Transverse colon (tissue), 4 donors: ENCODE data around the gene AQP7. TPM values are rescaled to one million over a fixed set of nuclear protein-coding genes. Genes with fewer than 3 reads are reported as not detected.
A peak's percentile ranks its signal among the peaks of the same experiment; 100 is the strongest.

Experiments used
- DNase-seq: peaks from one replicate; pipeline ENCODE4 v3.0.0-alpha.2; 2019
- H3K27ac ChIP-seq, 4 donors: fragments of 200-600 bp; sonication (generic); 2 replicates each; pipeline ENCODE4 v1.5.1; 2016 to 2018; ENCODE audit warnings: inconsistent platforms in 4 of 4
- H3K27me3 ChIP-seq: fragments of 200-600 bp; sonication (generic); 2 replicates; pipeline ENCODE4 v1.5.1; 2017; ENCODE audit warnings: inconsistent platforms
- H3K36me3 ChIP-seq, 4 donors: fragments of 200-600 bp; sonication (generic); 2 replicates each; pipeline ENCODE4 v1.5.1; 2017 to 2019; ENCODE audit warnings: inconsistent platforms in 4 of 4
- H3K4me1 ChIP-seq, 4 donors: fragments of 200-600 bp; sonication (generic); 2 replicates each; pipeline ENCODE4 v1.5.1; 2017 to 2020; ENCODE audit warnings: inconsistent platforms in 4 of 4
- H3K4me3 ChIP-seq, 4 donors: fragments of 200-600 bp; sonication (generic); 1 replicate in 1 of 4; 2 replicates in 3 of 4; pipeline versions ENCODE4 v1.5.1 to v1.6.1; 2017 to 2019; ENCODE audit warnings: inconsistent platforms in 4 of 4
- H3K9me3 ChIP-seq, 2 donors: fragments of 200-600 bp; sonication (generic); 2 replicates each; pipeline ENCODE4 v1.5.1; 2017 to 2019; ENCODE audit warnings: inconsistent platforms in 2 of 2
- EP300 ChIP-seq: sonication (generic); formaldehyde crosslinking; IDR thresholded peaks from one replicate; pipeline ENCODE4 v1.6.1; 2017; ENCODE audit warnings: antibody characterized with exemption, low read depth
- POLR2A ChIP-seq: fragments of 450-650 bp; IDR thresholded peaks from one replicate; pipeline ENCODE4 v1.6.1; 2016; ENCODE audit warnings: antibody characterized with exemption, mild to moderate bottlenecking, moderate library complexity
- POLR2AphosphoS5 ChIP-seq, 3 donors: sonication (generic); formaldehyde crosslinking; IDR thresholded peaks; one replicate each; pipeline ENCODE4 v1.6.1; 2016; ENCODE audit warnings: antibody characterized with exemption in 3 of 3
- WGBS, 2 donors: methylation state at CpG; one replicate each; pipeline ENCODE4 v1.1.5; 2018; ENCODE audit warnings: low coverage in 1 of 2; 5-methylcytosine and 5-hydroxymethylcytosine counted together
- in situ Hi-C, 4 donors: fragments of 200-750 bp; cut with MboI; loops; one replicate each; pipeline versions ENCODE4 v1.15.0 to v1.15.1; 2017; ENCODE audit warnings: low sequenced_read_pairs in 3 of 4, low pct_ligation_motif_present in 1 of 4, low pct_unique_long_range_greater_than_20kb in 1 of 4
- intact Hi-C: fragments of 100-400 bp; cut with DNase I; formaldehyde crosslinking; loops from one replicate; pipeline ENCODE4 v1.15.1; 2023; ENCODE audit warnings: low total_unique reads
- total RNA-seq, 4 donors: library from RNA; depleted of rRNA; stranded (reverse); fragments of >200 nt; gene quantifications; one replicate each; pipeline ENCODE4 v1.1.0, GENCODE V29; 2016
- TF ChIP-seq, protein P1 (sequence below), 5 experiments: fragments of 200-600 bp in 3 of 5; fragments of 450-650 bp in 2 of 5; sonication (generic) in 3 of 5; IDR thresholded peaks; 1 replicate in 2 of 5; 2 replicates in 3 of 5; pipeline ENCODE4 v1.5.1; 2016 to 2017; ENCODE audit warnings: antibody characterized with exemption in 5 of 5, inconsistent platforms in 3 of 5, mild to moderate bottlenecking in 2 of 5, moderate library complexity in 1 of 5

AQP7 gene
- total RNA-seq, 4 donors from 2014 or later: 11.9 to 207 (median 27.7) TPM

DNA sequence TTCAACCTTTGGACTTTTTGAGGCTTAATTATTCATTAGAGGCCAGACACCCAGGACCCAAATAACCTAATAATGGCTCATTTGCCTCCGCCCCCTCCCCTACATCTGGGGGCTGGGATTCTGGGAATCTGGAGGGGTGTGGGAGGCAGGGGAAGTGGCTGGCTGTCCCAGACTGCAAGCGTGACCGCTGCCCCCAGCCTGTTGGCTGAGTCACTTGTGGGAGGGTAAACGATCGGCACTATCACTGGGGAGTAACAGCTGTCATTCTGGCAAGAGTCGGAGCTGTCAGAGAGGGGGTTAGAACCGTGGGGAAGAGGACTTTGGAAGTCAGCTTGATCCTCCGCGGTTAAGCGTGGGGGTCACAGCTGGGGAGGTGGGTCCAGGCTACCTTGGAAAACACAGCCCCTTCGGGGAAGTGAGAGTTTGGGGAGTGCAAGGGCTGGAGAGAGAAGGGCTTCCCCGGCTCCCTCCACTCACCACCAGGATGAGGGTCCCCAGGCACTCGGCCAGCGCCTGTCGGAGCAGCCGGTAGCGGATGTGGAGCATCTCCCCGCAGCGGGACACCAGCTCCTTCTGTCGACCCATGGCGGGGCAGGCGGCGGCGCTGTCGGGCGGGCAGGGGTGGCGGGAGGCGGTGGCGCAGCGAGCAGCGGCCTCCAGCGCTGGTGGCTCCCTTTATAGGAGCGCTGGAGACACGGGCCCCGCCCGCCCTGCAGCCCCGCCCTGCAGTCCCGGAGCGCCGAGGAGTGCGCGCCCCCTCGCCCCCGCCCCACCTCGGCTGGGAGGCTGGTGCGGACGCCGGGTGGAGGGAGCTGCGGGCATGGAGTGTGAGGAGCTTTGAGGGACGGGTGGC lies 44.8 kb upstream of the AQP7 start, which contains the start of gene AQP3:
AQP3 (minus strand) TSS at position 648 of the 853 bp plus-strand sequence; CDS start at position 585, 63 bp downstream.
- TF ChIP-seq EP300 (no peak), POLR2A (peak; percentile 44), POLR2AphosphoS5 (IDR thresholded peaks at IDR 0.05) (peak in 2 of 3 donors; percentile 13 to 40)
- TF ChIP-seq, protein P1, sequence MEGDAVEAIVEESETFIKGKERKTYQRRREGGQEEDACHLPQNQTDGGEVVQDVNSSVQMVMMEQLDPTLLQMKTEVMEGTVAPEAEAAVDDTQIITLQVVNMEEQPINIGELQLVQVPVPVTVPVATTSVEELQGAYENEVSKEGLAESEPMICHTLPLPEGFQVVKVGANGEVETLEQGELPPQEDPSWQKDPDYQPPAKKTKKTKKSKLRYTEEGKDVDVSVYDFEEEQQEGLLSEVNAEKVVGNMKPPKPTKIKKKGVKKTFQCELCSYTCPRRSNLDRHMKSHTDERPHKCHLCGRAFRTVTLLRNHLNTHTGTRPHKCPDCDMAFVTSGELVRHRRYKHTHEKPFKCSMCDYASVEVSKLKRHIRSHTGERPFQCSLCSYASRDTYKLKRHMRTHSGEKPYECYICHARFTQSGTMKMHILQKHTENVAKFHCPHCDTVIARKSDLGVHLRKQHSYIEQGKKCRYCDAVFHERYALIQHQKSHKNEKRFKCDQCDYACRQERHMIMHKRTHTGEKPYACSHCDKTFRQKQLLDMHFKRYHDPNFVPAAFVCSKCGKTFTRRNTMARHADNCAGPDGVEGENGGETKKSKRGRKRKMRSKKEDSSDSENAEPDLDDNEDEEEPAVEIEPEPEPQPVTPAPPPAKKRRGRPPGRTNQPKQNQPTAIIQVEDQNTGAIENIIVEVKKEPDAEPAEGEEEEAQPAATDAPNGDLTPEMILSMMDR (IDR thresholded peaks at IDR 0.05): peak; percentile 17 to 38 (median 34)
- Histone ChIP-seq H3K36me3 (no peaks in the 10 kb centered on the region), H3K4me1 (peaks cover 6 to 32% (median 17%) of the 10 kb centered on the region in 4 donors), H3K9me3 (no peaks in the 10 kb centered on the region), H3K27ac (peak within 1 kb of the TSS; percentile 58 to 79 (median 64)), H3K4me3 (peak within 1 kb of the TSS; percentile 28 to 55 (median 40)), H3K27me3 (no peaks in the 10 kb centered on the region)
- intact Hi-C loops: no loop called here
- in situ Hi-C loops: no loop called here
- WGBS, 2 donors: 3 to 17% methylated on average over 6 to 25 of the region's 50 CpGs
- DNase-seq: peak; percentile 81

GRCh38 chr9:33446240-33446945 lies 44.0 kb upstream of the AQP7 start:
- in situ Hi-C loops: no loop called here
- peak overlapping the region; percentile 28 to 55 (median 40) for H3K4me3 ChIP-seq
- H3K9me3 ChIP-seq: no peaks in the 10 kb centered on the region
- intact Hi-C loops: no loop called here
- peak; percentile 42 for DNase-seq
- WGBS, 2 donors: 43 to 46% methylated on average over 9 to 12 of the region's 12 CpGs
- no peaks in the 10 kb centered on the region for H3K36me3 ChIP-seq
- peaks cover 6 to 32% (median 17%) of the 10 kb centered on the region in 4 donors for H3K4me1 ChIP-seq
- TF ChIP-seq POLR2AphosphoS5 (IDR thresholded peaks at IDR 0.05) (peak in 1 of 3 donors; percentile 33), POLR2A (no peak)
- peak overlapping the region; percentile 58 to 79 (median 64) for H3K27ac ChIP-seq
- H3K27me3 ChIP-seq: no peaks in the 10 kb centered on the region

DNA sequence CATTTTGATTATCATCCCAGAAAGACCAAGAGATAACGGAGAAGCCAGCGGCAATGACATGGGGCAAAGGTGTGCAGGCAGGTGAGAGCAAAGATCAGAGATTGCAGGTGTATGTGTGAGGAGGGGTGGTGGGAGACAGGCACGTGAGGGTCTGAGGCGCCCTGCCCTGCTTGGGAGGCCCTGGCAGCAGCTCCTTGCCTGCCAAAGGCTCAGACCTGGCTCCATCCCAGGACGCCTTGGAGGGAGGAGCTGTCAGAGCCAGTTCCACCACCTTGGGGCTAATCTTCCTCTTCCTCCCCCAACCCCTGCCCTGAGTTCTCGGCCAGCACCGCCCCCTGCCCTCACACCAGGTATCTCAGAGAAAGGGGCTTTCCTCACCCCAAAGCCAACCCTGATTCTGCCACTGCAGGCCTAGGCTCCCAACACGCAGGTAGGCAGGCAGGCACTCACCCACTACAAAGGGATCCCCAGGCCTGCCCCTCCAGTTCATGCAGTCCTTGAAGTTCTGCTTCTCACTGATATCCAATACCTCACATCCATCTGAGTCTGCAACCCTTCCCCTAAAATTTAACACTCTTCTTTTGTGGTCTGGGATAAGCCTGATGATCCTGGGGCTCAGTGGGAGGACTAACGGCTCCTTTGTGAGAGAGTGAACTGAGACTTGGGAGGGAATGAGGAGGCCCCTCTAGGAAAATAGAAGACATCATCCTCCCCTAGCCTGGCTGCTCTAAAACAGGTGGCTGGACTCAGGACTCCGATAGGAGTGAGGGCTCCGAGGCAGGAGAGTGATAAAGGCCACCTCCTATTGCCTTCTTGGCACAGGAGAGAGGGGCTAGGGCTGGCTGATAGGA lies 43.2 kb upstream of the AQP7 start:
- TF ChIP-seq, protein P1 (IDR thresholded peaks at IDR 0.05): no peak
- TF ChIP-seq POLR2AphosphoS5 (IDR thresholded peaks at IDR 0.05) (no peak), EP300 (no peak), POLR2A (no peak)
- Histone ChIP-seq H3K36me3 (no peaks in the 10 kb centered on the region), H3K4me3 (no peak overlapping the region), H3K27me3 (no peaks in the 10 kb centered on the region), H3K27ac (peak overlapping the region; percentile 13 to 79 (median 51)), H3K4me1 (peaks cover 6 to 32% (median 17%) of the 10 kb centered on the region in 4 donors), H3K9me3 (no peaks in the 10 kb centered on the region)
- intact Hi-C loops: no loop called here
- in situ Hi-C loops: no loop called here
- 61 to 86% methylated on average over 1 to 11 of the region's 11 CpGs for WGBS, 2 donors
- DNase-seq: peak; percentile 29

GRCh38 chr9:33443464-33444154 lies 41.2 kb upstream of the AQP7 start:
- Histone ChIP-seq H3K27ac (no peak overlapping the region), H3K36me3 (no peaks in the 10 kb centered on the region), H3K4me3 (no peak overlapping the region), H3K27me3 (no peaks in the 10 kb centered on the region), H3K9me3 (no peaks in the 10 kb centered on the region), H3K4me1 (peaks cover 6 to 36% (median 17%) of the 10 kb centered on the region in 4 donors)
- in situ Hi-C loops (no loop called here), intact Hi-C loops (no loop called here)
- DNase-seq: no peak
- TF ChIP-seq EP300 (no peak), POLR2A (no peak), POLR2AphosphoS5 (IDR thresholded peaks at IDR 0.05) (no peak)
- TF ChIP-seq, protein P1 (IDR thresholded peaks at IDR 0.05): no peak
- 93% methylated on average over 10 of the region's 10 CpGs; no CpG with 5 or more reads in 1 of the 2 donors for WGBS, 2 donors
